MG63 (cell line): ENCODE results near the gene MFAP4. TPM values are rescaled to one million over a fixed set of nuclear protein-coding genes. Genes with fewer than 3 reads are reported as not detected.

ENCODE experiments used
- DNase-seq: peaks from one replicate; pipeline ENCODE4 v3.0.0-alpha.2; 2020
- H3K27me3 ChIP-seq: fragments of 250-450 bp; sonication (Bioruptor Pico); 2 replicates; pipeline ENCODE4 v1.5.1; 2020; ENCODE audit warnings: mild to moderate bottlenecking, moderate library complexity
- H3K36me3 ChIP-seq: fragments of 250-450 bp; sonication (Bioruptor Pico); 2 replicates; pipeline ENCODE4 v1.5.1; 2020; ENCODE audit warnings: mild to moderate bottlenecking, moderate library complexity
- H3K4me3 ChIP-seq: fragments of 250-450 bp; sonication (Bioruptor Pico); 2 replicates; pipeline ENCODE4 v1.5.1; 2020; ENCODE audit warnings: mild to moderate bottlenecking, moderate library complexity
- H3K9me3 ChIP-seq: fragments of 250-450 bp; sonication (Bioruptor Pico); 2 replicates; pipeline ENCODE4 v1.5.1; 2020; ENCODE audit warnings: mild to moderate bottlenecking, moderate library complexity
- total RNA-seq: library from RNA; depleted of rRNA; stranded (reverse); fragments of >200 nt; shearing (Covaris generic); gene quantifications from 2 replicates; pipeline ENCODE4 v1.2.3, GENCODE V29; 2014; ENCODE audit warnings: low replicate concordance; rRNA removed

Gene MFAP4
- total RNA-seq, 1 experiment from 2014 or later, result 3.2 TPM

GRCh38 chr17:19338031-19338990 is 48.7 kb downstream of the MFAP4 start:
- Histone ChIP-seq H3K9me3 (no peaks in the 10 kb centered on the region), H3K36me3 (no peaks in the 10 kb centered on the region; the same call in 1 of the 2 replicates), H3K4me3 (no peak overlapping the region), H3K27me3 (no peaks in the 10 kb centered on the region)
- no peak for DNase-seq

GRCh38 chr17:19337712-19338023 is 49.3 kb downstream of the MFAP4 start:
- Histone ChIP-seq H3K36me3 (no peaks in the 10 kb centered on the region; the same call in 1 of the 2 replicates), H3K27me3 (no peaks in the 10 kb centered on the region), H3K4me3 (no peak overlapping the region), H3K9me3 (no peaks in the 10 kb centered on the region)
- no peak for DNase-seq

GRCh38 chr17:19336938-19337711 is 49.9 kb downstream of the MFAP4 start:
- H3K9me3 ChIP-seq, result no peaks in the 10 kb centered on the region
- no peaks in the 10 kb centered on the region; the same call in 1 of the 2 replicates for H3K36me3 ChIP-seq
- H3K4me3 ChIP-seq, result no peak overlapping the region
- H3K27me3 ChIP-seq, result no peaks in the 10 kb centered on the region
- DNase-seq, result no peak

GRCh38 chr17:19335951-19336631 is 50.9 kb downstream of the MFAP4 start:
- Histone ChIP-seq H3K36me3 (no peaks in the 10 kb centered on the region; the same call in 1 of the 2 replicates), H3K4me3 (no peak overlapping the region), H3K9me3 (no peaks in the 10 kb centered on the region), H3K27me3 (no peaks in the 10 kb centered on the region)
- DNase-seq, result no peak

- Histone ChIP-seq H3K27me3 (no peaks in the 10 kb centered on the region), H3K36me3 (no peaks in the 10 kb centered on the region; the same call in 1 of the 2 replicates), H3K4me3 (no peak overlapping the region), H3K9me3 (no peaks in the 10 kb centered on the region)
- DNase-seq, result no peak
Measured at GRCh38 chr17:19334331-19334730, 52.7 kb downstream of the MFAP4 start.

- DNase-seq, result no peak
- no peaks in the 10 kb centered on the region for H3K9me3 ChIP-seq
- H3K4me3 ChIP-seq, result no peak overlapping the region
- H3K27me3 ChIP-seq, result no peaks in the 10 kb centered on the region
- no peaks in the 10 kb centered on the region; the same call in 1 of the 2 replicates for H3K36me3 ChIP-seq
Measured at GRCh38 chr17:19333736-19334290, 53.2 kb downstream of the MFAP4 start.

Other genes starting within 250 kb of the MFAP4 start
- 16.4 and 31.6 TPM in 2 replicates for gene EPN2, start 149.8 kb downstream of the MFAP4 start, total RNA-seq
- 14.8 and 30.2 TPM in 2 replicates for gene B9D1, start 24.5 kb downstream of the MFAP4 start, total RNA-seq
- 2.8 and 10.1 TPM in 2 replicates for gene MAPK7, start 8.7 kb downstream of the MFAP4 start, total RNA-seq
- gene RNF112, start 24.0 kb upstream of the MFAP4 start, total RNA-seq, result not detected in 2 replicates
- gene SLC47A1, start 146.7 kb upstream of the MFAP4 start, total RNA-seq, result 8.1 and 12.0 TPM in 2 replicates